ENCODE data around the gene AK1. TPM values are rescaled to one million over a fixed set of nuclear protein-coding genes. Genes with fewer than 3 reads are reported as not detected.

AK1 gene
- total and polyA plus RNA-seq, 10 of the 15 experiments (the other 5 are each of a cell fraction or from before 2014, with no cell fraction given): 0.23 to 3.1 (median 1.8) TPM

GRCh38 chr9:127863191-127863621 lies 14.3 kb downstream of the AK1 start:
- ChIA-PET SMC1A (ENCODE audit: uncharacterized antibody, unreplicated experiment) (interaction anchor here (0.9 kb wide), 2 partner anchors 58 to 128 kb away, joined by 3 to 5 read pairs; partner anchors contain the start of gene TOR2A), POLR2A (interaction anchor here (0.6 kb wide), 3 partner anchors 58 to 88 kb away, joined by 3 to 4 read pairs (median 3); no protein-coding TSS in a partner anchor), CTCF (interaction anchor here (0.7 to 3.1 kb wide), 6 partner anchors 9 to 209 kb away, joined by 3 to 14 read pairs (median 4); partner anchors contain the start of genes ENG and TOR2A), RAD21 (ENCODE audit: unreplicated experiment) (interaction anchor here (0.7 to 1.3 kb wide), 3 partner anchors 33 to 128 kb away, joined by 3 read pairs; partner anchors contain the start of genes ST6GALNAC4 and TOR2A)
- FAIRE-seq (no peak), ATAC-seq (no peak), DNase-seq (ENCODE audit: low read depth, low spot score) (no peak)
- Histone ChIP-seq H3K27me3 (replicated peaks in 1 of 2; ENCODE audit: control insufficient read depth in 2 of 2, insufficient read depth in 2 of 2, low read length in 1 of 2) (no peaks in the 10 kb centered on the region), H3K27ac (ENCODE audit: control insufficient read depth, insufficient read depth) (no peak overlapping the region), H3K4me1 (ENCODE audit: control insufficient read depth, insufficient read depth, low read length) (peaks cover 31% of the 10 kb centered on the region), H3K36me3 (ENCODE audit: control insufficient read depth in 2 of 2, insufficient read depth in 2 of 2, low read length in 1 of 2) (no peaks in the 10 kb centered on the region), H3K9me3 (replicated peaks; ENCODE audit: control insufficient read depth, insufficient read depth, low read length) (no peaks in the 10 kb centered on the region), H4K20me1 (ENCODE audit: control insufficient read depth, insufficient read depth) (no peaks in the 10 kb centered on the region), H2AFZ (ENCODE audit: control insufficient read depth, low read depth, low read length) (no peak overlapping the region), H3K79me2 (ENCODE audit: control insufficient read depth, insufficient read depth, low read length) (no peaks in the 10 kb centered on the region), H3K4me2 (ENCODE audit: control insufficient read depth, insufficient read depth) (no peak overlapping the region), H3K9ac (ENCODE audit: control insufficient read depth, insufficient read depth, low read length) (no peak overlapping the region), H3K4me3 (no peak overlapping the region)
- intact Hi-C loops (cut with micrococcal nuclease; ENCODE audit: unreplicated experiment): no loop called here
- in situ Hi-C loops (cut with MboI): no loop called here
- WGBS (ENCODE audit: insufficient coverage, insufficient replicate concordance, low lambda C conversion rate, missing lambda C conversion rate): 88% methylated on average over 13 of the region's 13 CpGs
- BruUV-seq (replicated peaks): no TSS peak
- TF ChIP-seq BCLAF1 (IDR thresholded peaks at IDR 0.05) (no peak), SKIL (IDR thresholded peaks at IDR 0.05; ENCODE audit: low read depth, poor library complexity, severe bottlenecking) (no peak), FOXK2 (IDR thresholded peaks at IDR 0.05) (no peak), POLR2AphosphoS5 (IDR thresholded peaks at IDR 0.05; ENCODE audit: low read length) (no peak), NKRF (conservative IDR thresholded peaks at IDR 0.05) (no peak), IRF4 (IDR thresholded peaks at IDR 0.05; ENCODE audit: low read depth, low read length) (no peak), POU2F2 (IDR thresholded peaks at IDR 0.05; ENCODE audit: borderline replicate concordance, low read depth, low read length) (no peak), EZH2 (IDR thresholded peaks at IDR 0.05; ENCODE audit: borderline replicate concordance, control insufficient read depth, low read depth, low read length) (no peak), TCF12 (IDR thresholded peaks at IDR 0.05; ENCODE audit: low read depth, low read length) (no peak), ZZZ3 (IDR thresholded peaks at IDR 0.05; ENCODE audit: control insufficient read depth, insufficient read length, low read depth) (no peak), E2F8 (IDR thresholded peaks at IDR 0.05; ENCODE audit: low read depth, partially characterized antibody) (no peak)
- TF ChIP-seq, protein P1, sequence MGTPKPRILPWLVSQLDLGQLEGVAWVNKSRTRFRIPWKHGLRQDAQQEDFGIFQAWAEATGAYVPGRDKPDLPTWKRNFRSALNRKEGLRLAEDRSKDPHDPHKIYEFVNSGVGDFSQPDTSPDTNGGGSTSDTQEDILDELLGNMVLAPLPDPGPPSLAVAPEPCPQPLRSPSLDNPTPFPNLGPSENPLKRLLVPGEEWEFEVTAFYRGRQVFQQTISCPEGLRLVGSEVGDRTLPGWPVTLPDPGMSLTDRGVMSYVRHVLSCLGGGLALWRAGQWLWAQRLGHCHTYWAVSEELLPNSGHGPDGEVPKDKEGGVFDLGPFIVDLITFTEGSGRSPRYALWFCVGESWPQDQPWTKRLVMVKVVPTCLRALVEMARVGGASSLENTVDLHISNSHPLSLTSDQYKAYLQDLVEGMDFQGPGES (IDR thresholded peaks at IDR 0.05): no peak

All from GM12878 (cell line).